HG03103 (cell line): ENCODE results near the gene RPIA.
"Not testable (repeated sequence)": the region's sequence is repeated elsewhere in the genome, so short reads cannot be mapped to it uniquely, and the experiment has no call there.

Experiments used
- ATAC-seq: cut with Tn5 transposase; IDR thresholded peaks from one replicate; pipeline ENCODE4 v1.9.1; 2021; ENCODE audit warnings: low read depth; ENCODE audit not compliant: unreplicated experiment

The RPIA gene

GRCh38 chr2:88765154-88765888, 73.8 kb downstream of the RPIA start:
- peak; percentile 73 for ATAC-seq

- ATAC-seq: not testable (repeated sequence)
Observed at GRCh38 chr2:88765889-88766481, 74.5 kb downstream of the RPIA start.

GRCh38 chr2:88770016-88770415, 78.5 kb downstream of the RPIA start:
- ATAC-seq: no peak

- not testable (repeated sequence) for ATAC-seq
Observed at GRCh38 chr2:88773233-88774028, 82.0 kb downstream of the RPIA start.

- not testable (repeated sequence) for ATAC-seq
Observed at GRCh38 chr2:88789213-88789612, 97.7 kb downstream of the RPIA start.

- not testable (repeated sequence) for ATAC-seq
Observed at GRCh38 chr2:88795932-88796331, 104.5 kb downstream of the RPIA start.

- ATAC-seq: not testable (repeated sequence)
Observed at GRCh38 chr2:88796523-88796922, 105.0 kb downstream of the RPIA start.

GRCh38 chr2:88797164-88797563, 105.7 kb downstream of the RPIA start:
- ATAC-seq: not testable (repeated sequence)
